Esophagus (tissue), 2 donors: ENCODE results near the gene MGME1. TPM values are rescaled to one million over a fixed set of nuclear protein-coding genes. Genes with fewer than 3 reads are reported as not detected.
"Not testable (repeated sequence)": the region's sequence is repeated elsewhere in the genome, so short reads cannot be mapped to it uniquely, and the experiment has no call there.

Experiments
- H3K27ac ChIP-seq, 2 donors: one replicate each; pipeline ENCODE4 v1.5.1; 2013; ENCODE audit warnings: low read depth in 2 of 2, mild to moderate bottlenecking in 2 of 2, inconsistent platforms in 1 of 2, low read length in 1 of 2, moderate library complexity in 1 of 2
- H3K27me3 ChIP-seq, 2 donors: one replicate each; pipeline ENCODE4 v1.6.1; 2013; ENCODE audit warnings: low read length in 2 of 2, control low read depth in 1 of 2, mild to moderate bottlenecking in 1 of 2; ENCODE audit not compliant: insufficient read depth in 2 of 2, control insufficient read depth in 1 of 2
- H3K36me3 ChIP-seq, 2 donors: one replicate each; pipeline ENCODE4 v1.6.1; 2013; ENCODE audit warnings: low read length in 1 of 2; ENCODE audit not compliant: control insufficient read depth in 2 of 2, insufficient read depth in 2 of 2
- H3K4me1 ChIP-seq, 2 donors: one replicate each; pipeline ENCODE4 v1.6.1; 2013; ENCODE audit warnings: low read length in 1 of 2; ENCODE audit not compliant: control insufficient read depth in 2 of 2, insufficient read depth in 2 of 2
- H3K4me3 ChIP-seq, 2 donors: one replicate each; pipeline ENCODE4 v1.5.1; 2013; ENCODE audit warnings: low read length in 2 of 2, mild to moderate bottlenecking in 2 of 2, low read depth in 1 of 2, moderate library complexity in 1 of 2
- H3K9me3 ChIP-seq, 2 donors: one replicate each; pipeline ENCODE4 v1.6.1; 2013; ENCODE audit warnings: mild to moderate bottlenecking in 2 of 2, low read depth in 1 of 2, low read length in 1 of 2, moderate library complexity in 1 of 2; ENCODE audit not compliant: control insufficient read depth in 2 of 2, insufficient read depth in 1 of 2
- WGBS, 2 donors: extraction: QIAGEN DNeasy Blood & Tissue Kit; methylation state at CpG; one replicate each; pipeline ENCODE4 v1.1.7; 2013; 5-methylcytosine and 5-hydroxymethylcytosine counted together
- polyA plus RNA-seq, 2 donors: library from polyadenylated mRNA; stranded (reverse); fragments of 200-250 nt; gene quantifications; one replicate each; pipeline ENCODE4 v1.2.3, GENCODE V29; 2013
- donor health status: healthy with polysubstance abuse.
- donor health status: Bipolar disorder and iron deficiency.

The MGME1 gene
- polyA plus RNA-seq, 2 donors = 9.6 to 14.5 TPM

DNA sequence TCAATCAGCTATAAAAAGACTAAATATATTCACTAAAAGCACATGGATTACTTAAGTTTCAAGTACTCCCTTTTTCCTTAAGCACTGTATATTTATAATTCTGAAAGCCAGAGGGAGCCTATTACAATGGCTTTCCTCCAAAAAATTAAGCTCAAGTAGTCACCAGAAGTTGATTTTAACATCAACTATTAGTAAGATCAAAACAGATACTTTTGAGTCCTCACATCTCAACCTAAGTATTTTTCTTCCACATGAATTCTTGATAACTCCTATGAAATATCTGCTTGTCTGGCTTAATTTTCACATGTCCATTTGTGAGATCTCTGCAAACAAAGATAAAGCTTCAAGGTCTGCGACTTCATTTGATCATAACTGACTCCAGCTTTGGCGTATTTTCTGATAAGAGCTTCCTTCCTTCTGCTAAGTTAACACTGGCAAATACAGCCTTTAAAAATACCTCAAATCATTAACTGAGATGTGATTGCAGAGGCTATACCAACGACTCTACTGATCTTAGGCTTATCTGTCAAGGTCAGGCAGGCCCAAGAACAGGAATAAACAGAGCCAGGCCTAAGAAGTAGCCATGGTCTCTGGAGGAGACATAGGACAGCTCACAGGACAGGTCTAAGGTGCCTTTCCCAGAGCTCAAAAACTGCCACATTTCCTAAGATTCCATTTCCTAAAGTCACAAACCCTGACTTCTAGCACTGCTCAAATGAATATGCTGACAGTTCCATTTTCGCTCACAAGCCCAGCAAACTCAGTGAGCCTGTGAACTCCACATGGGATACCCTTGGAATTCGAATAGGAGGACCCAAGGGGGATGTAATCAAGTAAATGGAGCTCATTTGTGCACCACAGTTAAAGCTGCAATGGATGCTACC lies 10.2 kb upstream of the MGME1 start:
- peak overlapping the region; percentile 1 to 72 for H3K27ac ChIP-seq
- WGBS, 2 donors = 43 to 49% methylated on average over 5 of the region's 5 CpGs
- no peaks in the 10 kb centered on the region for H3K27me3 ChIP-seq

DNA sequence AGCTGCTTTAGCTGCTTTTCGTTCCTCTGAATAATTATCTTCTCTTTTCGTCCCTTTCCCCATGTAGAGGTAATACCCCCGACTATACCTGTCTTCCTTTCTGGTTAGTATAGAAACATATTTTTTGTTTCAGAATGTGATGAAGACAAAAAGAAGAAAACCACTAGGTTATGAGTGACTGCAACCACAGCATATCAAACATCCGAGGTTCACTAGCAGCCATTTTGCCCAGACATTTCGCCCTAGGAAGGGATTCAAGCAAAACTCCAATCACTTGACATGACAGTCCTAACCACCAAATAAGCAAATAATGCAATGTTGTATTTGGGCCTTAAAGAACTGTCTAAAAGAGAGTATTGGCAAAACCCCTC lies 9.6 kb upstream of the MGME1 start:
- Histone ChIP-seq H3K9me3 (no peaks in the 10 kb centered on the region), H3K27ac (peak overlapping the region in 1 of 2 donors; percentile 42), H3K27me3 (no peaks in the 10 kb centered on the region), H3K36me3 (peaks cover 4% of the 10 kb centered on the region in 2 donors), H3K4me1 (peaks cover 0 to 5% of the 10 kb centered on the region in 2 donors), H3K4me3 (no peak overlapping the region)
- WGBS, 2 donors = 65 to 78% methylated on average over 5 of the region's 5 CpGs

More for the DNA sequence above, 10.2 kb upstream of the MGME1 start:
- peaks cover 0 to 5% of the 10 kb centered on the region in 2 donors for H3K4me1 ChIP-seq
- no peaks in the 10 kb centered on the region for H3K9me3 ChIP-seq
- H3K4me3 ChIP-seq = no peak overlapping the region
- peaks cover 4 to 8% of the 10 kb centered on the region in 2 donors for H3K36me3 ChIP-seq

DNA sequence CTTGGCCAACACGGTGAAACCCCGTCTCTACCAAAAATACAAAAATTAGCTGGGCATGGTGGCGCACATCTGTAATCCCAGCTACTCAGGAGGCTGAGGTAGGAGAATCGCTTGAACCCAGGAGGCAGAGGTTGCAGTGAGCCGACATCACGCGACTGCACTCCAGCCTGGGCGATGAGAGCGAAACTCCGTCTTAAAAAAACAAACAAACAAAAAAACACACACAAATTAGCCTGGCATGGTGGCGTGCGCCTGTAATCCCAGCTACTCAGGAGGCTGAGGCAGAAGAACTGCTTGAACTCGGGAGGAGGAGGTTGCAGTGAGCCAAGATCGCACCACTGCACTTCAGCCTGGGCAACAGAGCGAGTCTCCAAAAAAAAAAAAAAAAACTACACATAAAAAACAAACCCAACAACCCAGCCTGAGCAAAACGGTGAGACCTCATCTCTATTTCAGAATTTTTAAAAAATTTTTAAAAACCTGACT lies 8.4 kb upstream of the MGME1 start:
- H3K4me3 ChIP-seq, H3K36me3 ChIP-seq, H3K27me3 ChIP-seq, H3K4me1 ChIP-seq, H3K9me3 ChIP-seq: not testable (repeated sequence)
- H3K27ac ChIP-seq = peak overlapping the region in 1 of 2 donors; percentile 18
- WGBS, 2 donors = 88 to 92% methylated on average over 16 of the region's 16 CpGs

DNA sequence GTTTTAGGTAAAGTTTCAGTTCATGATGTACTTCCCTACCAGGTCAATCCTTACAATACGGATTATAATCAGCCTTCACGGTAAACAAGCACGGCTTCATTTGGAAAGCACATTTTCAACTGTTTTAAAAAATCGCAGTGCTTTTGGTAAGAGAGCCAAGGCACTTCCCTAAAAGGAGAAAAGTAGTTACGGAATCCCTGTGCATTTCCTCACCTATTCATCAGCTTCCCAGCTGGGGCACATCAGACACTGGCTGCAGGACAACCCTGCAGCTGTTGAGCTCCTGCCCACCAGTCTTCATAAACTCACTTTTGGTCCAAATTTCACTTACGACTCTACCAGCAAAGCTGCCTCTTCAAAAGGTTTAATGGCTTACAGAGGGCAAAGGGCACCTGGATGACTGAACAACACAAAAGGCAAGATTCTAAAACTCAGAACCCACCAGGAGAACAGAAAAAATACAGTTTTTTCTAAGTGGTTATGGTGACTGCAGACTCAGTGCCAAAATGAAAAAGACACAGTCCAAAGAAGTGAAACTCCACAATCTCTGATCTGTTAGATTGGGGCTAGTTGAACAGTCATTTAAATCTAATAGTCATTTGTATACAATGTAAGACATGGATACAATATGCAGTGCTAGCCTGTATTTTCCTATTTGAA lies 7.8 kb upstream of the MGME1 start:
- Histone ChIP-seq H3K27me3 (no peaks in the 10 kb centered on the region), H3K36me3 (peaks cover 0 to 4% of the 10 kb centered on the region in 2 donors), H3K9me3 (no peaks in the 10 kb centered on the region), H3K4me1 (peaks cover 0 to 7% of the 10 kb centered on the region in 2 donors), H3K4me3 (no peak overlapping the region), H3K27ac (peak overlapping the region in 1 of 2 donors; percentile 70)
- 32 to 44% methylated on average over 6 of the region's 6 CpGs for WGBS, 2 donors

DNA sequence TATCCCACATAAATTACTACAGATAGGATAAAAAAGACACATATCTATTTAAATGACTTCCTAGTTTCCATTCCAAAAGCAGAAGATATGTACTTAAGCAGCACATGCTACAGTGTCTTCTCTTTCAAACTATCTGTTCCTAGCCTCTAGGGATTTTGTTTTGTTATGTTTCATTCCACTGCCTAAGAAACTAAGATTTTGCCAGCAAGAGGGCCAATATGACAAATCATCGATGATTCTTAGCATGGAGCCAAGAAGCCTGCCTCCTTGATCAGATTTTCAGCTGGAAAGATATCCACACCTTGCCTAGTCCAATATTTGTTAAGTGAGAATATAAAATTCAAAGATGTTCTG lies 7.3 kb upstream of the MGME1 start:
- Histone ChIP-seq H3K36me3 (no peaks in the 10 kb centered on the region), H3K27me3 (no peaks in the 10 kb centered on the region), H3K9me3 (no peaks in the 10 kb centered on the region), H3K27ac (peak overlapping the region in 1 of 2 donors; percentile 45), H3K4me1 (peaks cover 0 to 7% of the 10 kb centered on the region in 2 donors), H3K4me3 (no peak overlapping the region)
- 26% methylated on average over 1 of the region's 1 CpG for WGBS, 2 donors

DNA sequence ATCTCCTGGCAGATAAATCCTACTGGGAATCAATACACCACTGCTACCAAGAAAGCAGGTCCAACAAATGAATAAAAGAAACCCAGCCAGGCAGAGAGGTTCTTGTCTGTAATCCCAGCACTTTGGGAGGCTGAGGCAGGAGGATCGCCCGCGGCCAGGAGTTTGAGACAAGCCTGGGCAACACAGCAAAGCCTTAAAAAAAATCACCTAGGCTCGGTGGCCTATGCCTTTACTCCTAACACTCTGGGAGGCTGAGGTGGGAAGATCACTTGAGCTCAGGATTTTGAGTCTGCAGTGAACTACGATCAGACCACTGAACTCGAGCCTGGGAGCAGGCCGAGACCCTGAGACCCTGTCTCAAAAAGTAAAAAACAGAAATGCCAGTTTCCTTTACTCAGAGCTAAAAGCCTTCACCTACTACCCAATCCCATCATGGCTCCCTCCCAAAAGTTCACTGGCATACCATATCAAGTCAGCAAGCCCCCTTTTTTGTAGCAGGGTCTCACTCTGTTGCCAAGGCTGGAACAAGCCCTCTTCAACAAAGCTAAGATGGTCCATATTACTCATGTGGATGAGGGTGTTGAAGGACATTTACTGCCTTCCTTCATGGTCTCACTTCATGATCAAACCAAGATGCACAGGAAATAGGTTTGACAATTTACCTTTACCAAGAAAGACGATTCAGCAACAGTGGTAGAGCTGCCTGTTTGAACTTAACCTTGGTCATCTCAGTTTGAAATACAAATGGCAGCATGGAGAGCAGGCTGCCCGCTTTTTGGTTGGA lies 5.5 kb upstream of the MGME1 start:
- Histone ChIP-seq H3K4me1 (peaks cover 0 to 7% of the 10 kb centered on the region in 2 donors), H3K27ac (peak overlapping the region in 1 of 2 donors; percentile 5), H3K4me3 (no peak overlapping the region), H3K9me3 (no peaks in the 10 kb centered on the region), H3K36me3 (no peaks in the 10 kb centered on the region), H3K27me3 (no peaks in the 10 kb centered on the region)
- 78 to 81% methylated on average over 9 of the region's 9 CpGs for WGBS, 2 donors

DNA sequence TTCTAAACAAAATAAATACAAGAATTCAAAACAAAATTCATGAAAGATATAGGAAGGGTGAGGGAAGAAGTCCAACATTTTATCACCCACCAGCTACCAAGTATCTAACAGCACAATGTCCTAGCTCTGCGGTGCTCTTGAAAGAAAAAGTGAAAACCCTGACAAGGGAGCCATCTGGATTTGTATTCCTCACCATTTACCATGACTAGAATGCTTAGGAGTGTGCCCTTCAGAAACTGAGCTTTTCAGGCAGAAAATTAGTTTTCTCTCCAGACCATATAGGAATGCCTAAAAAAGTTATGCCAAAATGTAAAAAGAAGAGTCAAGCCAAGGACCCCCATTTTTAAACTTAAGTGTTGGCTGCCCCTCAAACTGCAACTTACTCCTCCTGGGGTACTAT lies 4.7 kb upstream of the MGME1 start:
- Histone ChIP-seq H3K27me3 (no peaks in the 10 kb centered on the region), H3K4me1 (peaks cover 0 to 7% of the 10 kb centered on the region in 2 donors), H3K9me3 (no peaks in the 10 kb centered on the region), H3K27ac (no peak overlapping the region), H3K4me3 (no peak overlapping the region), H3K36me3 (no peaks in the 10 kb centered on the region)
- WGBS, 2 donors = 90 to 91% methylated on average over 1 of the region's 1 CpG

DNA sequence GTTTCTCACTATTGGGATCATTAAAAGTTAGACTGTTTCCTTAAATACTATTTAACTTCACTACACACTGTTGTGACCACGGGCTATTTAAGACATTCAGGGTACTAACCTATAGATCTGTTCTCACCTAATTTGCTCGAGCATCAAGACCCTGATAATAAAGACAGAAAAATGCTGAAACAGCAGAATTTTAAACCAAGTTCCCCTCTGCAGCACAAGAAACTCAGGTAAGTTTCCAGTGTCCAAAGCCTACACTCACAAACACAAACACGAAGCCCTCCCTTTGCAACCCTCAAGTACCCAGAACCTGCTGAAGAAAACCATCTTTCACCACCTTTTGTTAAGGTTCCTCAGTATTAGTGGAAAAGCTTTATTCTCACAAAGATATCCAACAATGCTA lies 4.2 kb upstream of the MGME1 start:
- H3K4me3 ChIP-seq = no peak overlapping the region
- H3K4me1 ChIP-seq = peaks cover 0 to 7% of the 10 kb centered on the region in 2 donors
- no peak overlapping the region for H3K27ac ChIP-seq
- no peaks in the 10 kb centered on the region for H3K27me3 ChIP-seq
- H3K9me3 ChIP-seq = no peaks in the 10 kb centered on the region
- H3K36me3 ChIP-seq = no peaks in the 10 kb centered on the region
- 67 to 73% methylated on average over 3 of the region's 3 CpGs for WGBS, 2 donors

DNA sequence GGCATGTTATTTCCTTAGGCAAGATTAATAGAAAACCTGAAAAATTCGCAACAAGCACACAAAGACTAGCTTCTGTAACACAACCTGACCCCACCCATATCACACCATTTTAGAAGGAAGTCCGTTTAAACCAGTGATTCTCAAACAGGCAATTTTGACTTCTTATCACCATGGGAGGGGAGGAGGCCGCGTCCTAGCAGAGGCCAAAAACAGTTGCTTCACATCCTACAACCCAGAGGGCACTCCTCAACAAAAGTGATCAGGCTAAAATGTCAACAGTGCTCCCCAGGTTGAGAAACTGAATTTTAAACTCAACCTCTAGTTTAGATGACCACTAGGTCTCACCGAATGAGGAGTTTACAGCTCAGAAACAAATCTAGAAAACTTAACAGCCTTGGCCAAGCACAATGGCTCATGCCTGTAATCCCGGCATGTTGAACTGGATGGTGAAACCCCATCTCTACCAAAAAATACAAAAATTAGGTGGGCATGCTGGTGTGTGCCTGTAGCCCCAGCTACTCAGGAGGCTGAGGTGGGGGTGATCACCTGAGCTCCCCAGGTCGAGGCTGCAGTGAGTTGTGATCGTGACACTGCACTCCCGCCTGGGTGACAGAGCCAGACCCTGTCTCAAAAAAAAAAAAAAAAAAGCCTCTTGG lies 3.6 kb upstream of the MGME1 start:
- no peaks in the 10 kb centered on the region for H3K9me3 ChIP-seq
- H3K27me3 ChIP-seq = no peaks in the 10 kb centered on the region
- 53 to 55% methylated on average over 9 of the region's 9 CpGs for WGBS, 2 donors
- H3K4me3 ChIP-seq = peak overlapping the region in 1 of 2 donors; percentile 88
- peaks cover 0 to 5% of the 10 kb centered on the region in 2 donors for H3K4me1 ChIP-seq
- peak overlapping the region; percentile 80 to 81 for H3K27ac ChIP-seq
- no peaks in the 10 kb centered on the region for H3K36me3 ChIP-seq
